NCI-H524 treated with DMSO at 0.1 percent for 48 hours (cell line): ENCODE results near the gene ASIC4.

ENCODE experiments used
- DNase-seq: peaks from one replicate; lab custom pipeline; 2025; lab: John Stamatoyannopoulos, UW

ASIC4 gene

DNA sequence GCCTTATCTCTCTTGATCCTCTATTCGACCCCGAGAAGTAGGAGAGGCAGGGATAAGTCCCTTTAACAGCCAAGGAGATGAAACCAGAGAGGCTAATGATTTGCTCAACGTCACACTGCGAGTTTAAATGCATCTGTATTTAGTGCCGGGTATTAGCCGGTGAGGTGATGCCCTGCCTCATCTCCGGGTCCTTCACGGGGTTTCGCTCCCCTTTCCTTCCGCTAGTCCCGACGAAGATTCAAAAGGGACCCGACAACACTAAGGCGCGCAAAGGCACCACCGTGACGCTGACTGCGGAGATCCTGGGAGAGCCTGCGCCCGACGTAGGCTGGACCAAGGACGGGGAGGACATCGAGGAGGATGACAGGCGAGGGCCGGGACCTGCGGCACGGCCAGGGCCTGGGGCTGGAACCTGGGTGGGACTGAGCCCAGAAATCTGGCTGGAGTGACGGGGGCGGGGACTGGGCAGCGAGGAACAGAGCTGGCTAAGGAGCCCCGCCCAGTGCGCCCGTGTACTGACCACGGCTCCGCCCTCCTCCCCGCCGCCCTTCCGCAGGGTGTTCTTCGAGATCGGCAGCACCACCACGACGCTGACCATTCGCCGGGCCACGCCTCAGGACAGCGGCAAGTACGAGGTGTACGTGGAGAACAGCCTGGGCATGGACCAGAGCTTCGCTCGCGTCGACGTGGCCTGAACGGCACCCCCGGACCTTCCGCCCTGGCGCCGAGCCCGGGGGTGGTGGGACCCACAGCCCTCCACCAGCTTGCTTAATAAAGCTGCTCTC is 16.6 kb upstream of the ASIC4 start:
- no peak for DNase-seq

DNA sequence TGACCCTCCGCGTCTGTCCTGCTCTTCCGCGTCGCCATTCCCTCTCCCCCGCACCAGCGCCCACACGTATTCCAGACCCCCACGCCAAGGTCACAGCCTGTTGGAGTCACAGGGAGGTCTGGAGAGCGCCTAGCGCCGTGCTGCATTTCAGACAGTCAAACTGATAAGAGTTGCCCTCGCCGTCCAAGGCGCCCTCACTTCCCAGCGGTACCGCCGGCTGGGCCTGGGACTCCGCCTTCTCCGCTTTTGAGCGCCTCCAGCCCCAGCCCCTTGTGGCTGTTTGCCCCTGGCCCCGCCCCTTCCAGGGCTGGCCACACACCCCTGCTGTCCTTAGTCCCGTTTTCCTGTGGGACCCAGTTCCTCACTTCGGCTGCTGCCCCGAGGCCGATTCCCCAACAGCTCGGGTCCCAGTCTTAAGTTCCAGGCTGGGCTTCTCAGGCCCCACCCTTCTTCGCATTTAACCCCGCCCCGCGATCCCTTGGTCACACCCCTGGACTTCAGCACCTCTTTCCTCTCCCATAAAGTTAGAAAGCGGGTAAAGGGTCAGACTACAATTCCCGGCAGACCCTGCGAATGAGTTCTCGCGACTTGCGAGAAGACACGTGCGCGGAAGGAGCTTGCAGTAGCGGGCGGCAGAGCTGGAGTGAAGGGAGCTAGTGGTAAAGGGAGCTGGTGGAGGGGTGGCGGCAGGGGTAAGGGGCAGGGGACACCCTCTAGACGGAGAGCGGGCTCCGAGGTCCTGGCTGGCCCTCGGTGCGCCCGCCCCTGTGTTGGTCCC is 15.8 kb upstream of the ASIC4 start, which contains the start of gene GMPPA:
Gene GMPPA, plus strand, starts transcription at position 612 of the 778 bp plus-strand sequence. CDS start 1,085 bp downstream, outside the sequence.
- peak; percentile 82 for DNase-seq

GRCh38 chr2:219499058-219499307 is 15.3 kb upstream of the ASIC4 start:
- DNase-seq: no peak

DNA sequence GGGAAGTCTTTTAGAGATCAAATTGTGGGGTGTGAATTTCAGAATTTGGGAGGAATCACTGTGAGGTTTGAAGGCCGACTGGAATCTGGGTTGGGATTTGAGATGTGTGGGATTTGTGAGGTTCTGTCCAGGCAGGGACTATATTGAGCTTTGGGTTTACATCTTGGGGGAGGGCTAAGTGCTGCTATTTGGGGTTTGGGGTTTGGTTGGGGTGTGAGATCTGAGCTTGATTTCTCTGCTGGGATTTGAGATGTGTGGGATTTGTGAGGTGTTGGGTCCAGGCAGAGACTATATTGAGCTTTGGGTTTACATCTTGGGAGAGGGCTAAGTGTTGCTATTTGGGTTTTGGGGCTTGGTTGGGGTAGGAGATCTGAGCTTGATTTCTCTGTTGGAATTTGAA is 14.7 kb upstream of the ASIC4 start:
- DNase-seq: no peak

DNA sequence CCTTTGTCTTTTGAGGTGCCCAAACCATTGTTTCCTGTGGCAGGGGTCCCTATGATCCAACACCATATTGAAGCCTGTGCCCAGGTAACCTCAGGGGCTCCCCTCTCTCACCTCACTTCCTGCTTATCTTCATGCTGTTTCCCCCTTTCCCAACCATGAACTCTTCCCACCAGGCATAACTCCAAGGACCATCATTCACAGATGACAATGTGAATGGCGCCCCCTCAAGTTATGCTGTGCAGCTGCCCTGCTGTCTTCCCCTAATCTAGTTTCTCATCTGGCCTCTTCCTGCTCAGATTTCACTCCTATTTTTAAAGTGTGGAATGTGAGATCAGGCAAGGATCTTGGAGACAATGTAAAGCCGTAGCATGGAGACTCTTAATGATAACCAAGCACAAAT is 14.1 kb upstream of the ASIC4 start:
- DNase-seq: no peak

GRCh38 chr2:219501849-219502248 is 12.4 kb upstream of the ASIC4 start:
- no peak for DNase-seq

DNA sequence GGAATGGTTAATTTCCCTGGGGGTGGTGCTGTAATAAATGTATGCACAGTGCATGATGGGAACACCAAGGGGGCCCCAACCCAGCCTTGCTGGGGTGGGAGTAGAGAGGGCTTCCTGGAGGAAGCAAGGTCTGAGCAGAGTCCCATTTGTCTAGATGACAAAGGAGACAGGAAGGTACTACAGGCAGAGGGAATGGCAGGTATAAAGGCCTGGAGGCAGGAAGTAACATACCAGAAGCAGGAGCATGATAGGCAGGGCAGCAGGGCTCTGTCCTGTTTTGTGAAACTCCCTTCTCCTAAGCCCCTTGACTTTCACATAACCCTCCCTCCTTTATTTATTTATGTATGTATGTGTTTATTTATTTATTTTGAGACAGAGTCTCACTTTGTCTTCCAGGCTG is 11.7 kb upstream of the ASIC4 start:
- no peak for DNase-seq

- no peak for DNase-seq
These were observed 8.7 kb upstream of the ASIC4 start for GRCh38 chr2:219505585-219505984.

DNA sequence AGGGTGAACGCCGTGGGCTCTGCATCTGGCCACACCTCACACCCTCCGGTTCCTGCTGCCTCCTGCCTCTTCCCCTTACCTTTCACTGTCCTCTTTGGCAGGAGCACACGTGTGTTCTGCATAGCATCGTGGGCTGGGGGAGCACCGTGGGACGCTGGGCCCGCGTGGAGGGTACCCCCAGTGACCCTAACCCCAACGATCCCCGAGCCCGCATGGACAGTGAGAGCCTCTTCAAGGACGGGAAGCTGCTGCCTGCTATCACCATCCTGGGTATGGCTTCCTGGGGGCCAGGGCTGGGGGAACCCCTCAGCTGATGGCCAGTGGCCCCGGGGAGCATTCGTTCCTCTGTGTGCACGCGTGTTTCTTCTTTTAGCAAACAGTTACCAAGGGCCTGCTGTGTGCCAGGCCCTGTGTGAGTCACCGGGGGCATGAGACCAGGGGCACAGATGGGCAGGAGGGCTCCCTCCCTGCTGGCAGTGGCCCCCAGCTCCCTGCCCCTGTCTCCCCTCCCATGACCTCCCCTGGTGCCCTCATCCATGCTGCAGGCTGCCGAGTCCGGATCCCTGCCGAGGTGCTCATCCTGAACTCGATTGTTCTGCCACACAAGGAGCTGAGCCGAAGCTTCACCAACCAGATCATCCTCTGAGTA is 8.0 kb upstream of the ASIC4 start:
- no peak for DNase-seq

DNA sequence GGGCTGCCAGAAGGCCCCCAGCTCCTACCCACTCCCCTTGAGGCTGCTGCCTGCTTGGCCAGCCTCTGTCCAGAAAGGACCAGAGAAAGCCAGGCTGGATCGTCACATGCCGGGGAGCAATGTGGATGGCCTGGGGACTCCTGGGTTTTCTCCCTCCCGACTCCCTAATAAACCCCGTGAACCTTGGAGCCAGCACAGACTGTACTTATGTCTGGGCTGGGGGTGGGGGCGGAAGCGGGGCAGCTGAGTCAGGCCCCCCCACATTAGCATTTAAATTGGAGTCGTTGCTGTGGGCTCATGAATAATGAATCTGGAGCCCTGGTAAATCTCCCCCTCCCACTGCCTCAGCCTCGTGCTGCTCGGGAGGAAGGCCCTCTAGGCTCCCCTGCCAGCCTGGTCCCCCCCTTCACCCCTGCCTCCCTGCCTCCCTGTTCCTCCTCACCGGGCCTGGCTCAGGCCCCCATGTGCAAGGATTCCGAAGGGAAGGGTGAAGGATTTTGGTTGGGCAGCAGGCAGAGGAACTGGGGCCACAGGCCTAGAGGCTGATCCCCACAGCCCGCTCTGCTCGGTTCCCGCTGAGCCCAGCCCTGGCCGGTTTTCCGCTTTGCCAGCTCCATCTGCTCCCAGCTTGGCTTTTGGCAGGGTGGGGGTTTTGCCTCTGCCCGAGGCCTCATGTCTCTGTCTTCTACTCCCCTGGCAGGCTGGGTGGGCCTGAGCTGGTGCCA is 7.3 kb upstream of the ASIC4 start:
- peak; percentile 39 for DNase-seq

DNA sequence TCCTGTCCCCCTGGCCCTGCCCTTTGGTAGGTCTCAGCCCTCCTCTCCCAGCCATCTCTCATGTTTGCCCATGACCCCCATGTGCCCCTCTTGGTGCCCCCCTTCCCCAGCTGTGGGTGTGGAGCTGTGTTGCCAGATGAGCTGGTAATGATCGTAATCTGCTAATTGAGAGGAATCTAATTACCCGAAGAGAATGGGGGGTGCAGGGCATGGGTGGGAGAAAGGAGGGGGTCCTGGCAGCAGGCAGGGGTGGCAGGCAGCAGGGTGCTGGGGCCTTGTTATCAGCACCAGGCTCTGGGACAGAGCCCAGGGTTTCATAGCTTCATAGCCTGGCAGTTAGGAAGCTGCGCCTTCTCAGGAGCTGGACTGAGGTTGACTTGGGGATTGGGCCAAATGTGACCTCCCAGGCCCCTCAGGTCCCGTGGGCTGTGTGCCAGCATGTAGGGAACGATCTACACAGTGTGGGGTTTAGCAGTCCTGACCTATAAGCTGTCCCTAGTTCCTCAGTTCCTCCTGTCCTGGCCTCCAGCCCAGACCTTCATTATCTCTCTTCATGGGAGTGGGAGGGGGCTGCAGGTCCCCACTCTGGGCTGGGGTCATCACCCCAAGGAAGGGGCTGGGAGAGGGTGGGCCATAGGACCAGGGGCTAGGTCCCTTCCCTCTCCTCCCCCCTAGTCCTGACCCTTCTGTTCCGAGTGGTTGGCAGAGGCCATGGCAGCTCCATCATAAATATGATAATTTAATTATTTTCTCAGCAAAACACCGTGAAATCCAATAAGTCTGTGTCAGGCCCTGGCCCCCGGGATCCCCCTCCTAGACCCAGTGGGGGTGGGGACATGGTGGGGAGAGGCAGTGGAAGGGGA is 6.5 kb upstream of the ASIC4 start:
- no peak for DNase-seq

DNA sequence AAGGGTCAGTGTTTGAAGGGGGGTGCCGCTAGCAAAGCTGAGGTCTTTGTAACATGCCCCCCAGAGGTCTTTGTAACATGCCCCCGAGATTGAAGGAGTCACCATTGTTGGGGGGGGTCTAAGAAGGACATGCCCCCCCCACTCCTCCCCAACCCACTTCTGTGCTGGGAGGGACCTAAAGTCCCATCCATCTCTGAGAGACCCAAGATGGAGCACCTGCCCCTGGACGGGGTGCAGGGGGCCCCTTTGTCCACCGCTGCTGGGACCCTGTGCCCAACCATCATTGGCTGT is 5.9 kb upstream of the ASIC4 start:
- no peak for DNase-seq

GRCh38 chr2:219508971-219509779 is 5.1 kb upstream of the ASIC4 start:
- DNase-seq: no peak

- DNase-seq: peak; percentile 59
These were observed 4.3 kb upstream of the ASIC4 start for GRCh38 chr2:219509780-219510511.

GRCh38 chr2:219510512-219511135 is 3.7 kb upstream of the ASIC4 start:
- DNase-seq: no peak

DNA sequence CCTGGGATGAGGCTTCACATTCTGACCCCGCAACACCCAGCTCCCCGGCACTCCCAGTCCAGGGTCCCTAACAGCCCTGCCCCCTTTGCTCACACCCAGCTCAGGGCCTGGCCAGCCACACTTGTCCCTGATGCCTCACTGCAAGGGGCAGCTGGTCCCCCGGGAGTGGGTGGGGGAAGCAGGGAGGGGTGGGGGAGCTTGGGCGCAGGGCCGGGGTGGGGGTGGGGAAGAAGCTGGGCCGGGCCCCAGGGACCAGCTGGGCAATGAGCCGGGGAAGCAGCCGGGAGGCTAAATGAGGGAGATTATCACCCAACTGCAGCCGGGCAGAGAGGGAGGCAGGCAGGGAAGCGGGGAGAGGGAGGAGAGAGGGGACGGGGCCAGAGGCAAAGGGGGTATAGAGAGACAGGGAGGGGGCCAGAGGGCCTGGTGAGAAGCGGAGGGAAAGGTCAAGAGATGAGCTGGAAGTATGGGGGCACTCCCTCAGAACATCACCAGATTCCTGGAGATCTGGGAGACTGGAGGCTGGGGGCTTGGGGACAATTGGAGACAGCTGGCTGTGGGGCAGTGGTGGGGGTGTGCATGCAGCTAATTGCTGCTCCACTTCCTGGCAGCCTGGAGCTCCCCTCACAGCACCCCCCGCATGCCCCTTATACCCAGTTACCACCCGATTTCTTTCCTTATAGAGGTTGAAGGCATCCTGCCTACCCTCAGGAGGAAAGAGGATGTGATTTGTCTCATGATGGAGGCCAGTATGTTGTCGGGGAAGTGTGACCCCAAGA is 2.5 kb upstream of the ASIC4 start:
- DNase-seq: peak; percentile 28

DNA sequence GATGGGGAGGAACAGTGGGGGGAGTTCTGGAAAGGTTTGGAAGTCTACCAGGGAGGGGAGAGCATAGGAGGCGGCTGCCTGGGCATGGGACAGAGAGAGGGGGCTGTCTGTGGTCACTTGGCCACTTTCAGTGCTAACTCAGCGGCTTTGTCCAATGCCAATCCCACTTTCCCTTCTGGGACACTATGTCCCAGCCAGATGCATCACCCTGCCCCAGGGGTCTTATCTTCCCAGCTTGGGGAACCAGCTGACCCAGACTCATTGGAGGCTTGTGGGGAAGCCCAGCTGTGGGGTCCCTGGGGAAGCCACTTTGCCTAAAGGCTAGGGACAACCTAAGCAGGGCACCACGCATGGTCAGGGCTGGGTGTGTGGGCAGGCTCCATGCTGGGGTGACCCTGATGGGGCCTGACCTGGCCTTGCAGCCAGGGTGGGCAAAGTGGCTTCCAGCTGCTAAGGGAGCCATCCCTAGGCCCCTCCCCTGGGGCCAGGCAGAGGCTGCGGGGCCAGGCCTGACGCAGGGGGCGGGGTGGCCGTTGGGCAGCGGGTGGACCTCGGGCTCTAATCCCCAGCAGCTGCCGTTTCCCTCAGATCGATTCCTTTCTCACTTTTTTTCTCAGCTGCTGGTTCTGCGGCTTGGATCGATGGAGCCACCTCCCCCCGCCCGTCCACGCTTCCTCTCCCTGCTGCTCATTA is 1.6 kb upstream of the ASIC4 start:
- DNase-seq: no peak

DNA sequence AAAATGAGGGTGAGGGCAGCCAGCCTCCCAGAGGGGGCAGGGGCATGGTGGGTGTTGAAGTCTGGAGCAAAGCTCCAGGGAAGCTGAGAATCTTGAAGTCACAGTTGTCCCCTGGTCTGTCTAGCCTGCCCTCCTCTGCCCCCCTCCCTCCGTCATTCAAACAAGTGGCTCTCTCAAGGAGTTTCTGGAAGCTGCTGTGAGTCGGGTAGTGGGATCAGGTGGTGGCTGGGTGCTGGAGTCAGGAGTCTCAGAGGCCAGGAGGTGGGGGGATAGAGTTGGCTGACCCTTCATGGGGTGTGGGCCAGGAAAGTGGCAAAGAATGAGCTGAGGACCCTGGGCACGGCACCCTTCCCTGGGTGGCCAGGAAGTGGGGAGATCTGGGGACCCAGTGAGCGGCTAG is 495 bp upstream of the ASIC4 start:
- peak; percentile 48 for DNase-seq
